ENCODE measurements around the gene CD38.
A peak's percentile ranks its signal among the peaks of the same experiment; 100 is the strongest.
"Not testable (repeated sequence)": the region's sequence is repeated elsewhere in the genome, so short reads cannot be mapped to it uniquely, and the experiment has no call there.

CD38 gene

GRCh38 chr4:15802497-15802896 lies 24.4 kb downstream of the CD38 start:
- not testable (repeated sequence) for DNase-seq

- DNase-seq, result peak; percentile 2
These were observed 27.7 kb downstream of the CD38 start for GRCh38 chr4:15805583-15806517.

- DNase-seq, result no peak
These were observed 30.9 kb downstream of the CD38 start for GRCh38 chr4:15809058-15809457.

GRCh38 chr4:15809466-15809865 lies 31.3 kb downstream of the CD38 start:
- DNase-seq, result no peak

- DNase-seq, result no peak
These were observed 33.7 kb downstream of the CD38 start for GRCh38 chr4:15811703-15812337.

- no peak for DNase-seq
These were observed 54.7 kb downstream of the CD38 start for GRCh38 chr4:15832523-15833451.

GRCh38 chr4:15833801-15834200 lies 55.7 kb downstream of the CD38 start:
- no peak for DNase-seq

- DNase-seq, result no peak
These were observed 58.2 kb downstream of the CD38 start for GRCh38 chr4:15836362-15836761.

- no peak for DNase-seq
These were observed 59.5 kb downstream of the CD38 start for GRCh38 chr4:15837591-15837990.

GRCh38 chr4:15841194-15841730 lies 63.1 kb downstream of the CD38 start:
- DNase-seq, result not testable (repeated sequence)

- DNase-seq, result no peak
These were observed 69.6 kb downstream of the CD38 start for GRCh38 chr4:15847746-15848145.

- no peak for DNase-seq
These were observed 70.2 kb downstream of the CD38 start for GRCh38 chr4:15848191-15848842.

- DNase-seq, result no peak
These were observed 73.8 kb downstream of the CD38 start for GRCh38 chr4:15851969-15852368.

- DNase-seq, result no peak
These were observed 74.4 kb downstream of the CD38 start for GRCh38 chr4:15852524-15852923.

- DNase-seq, result no peak
These were observed 75.2 kb downstream of the CD38 start for GRCh38 chr4:15853345-15853744.

- DNase-seq, result no peak
These were observed 77.8 kb downstream of the CD38 start for GRCh38 chr4:15855804-15856475.

- not testable (repeated sequence) for DNase-seq
These were observed 83.1 kb downstream of the CD38 start for GRCh38 chr4:15861198-15861597.

GRCh38 chr4:15864651-15865566 lies 86.8 kb downstream of the CD38 start:
- DNase-seq, result no peak

GRCh38 chr4:15868111-15868510 lies 90.0 kb downstream of the CD38 start:
- no peak for DNase-seq

GRCh38 chr4:15868826-15869413 lies 90.8 kb downstream of the CD38 start:
- DNase-seq, result no peak

Measured in NCI-H510A (cell line).